Mesothelial cell of epicardium (in vitro differentiated cells): Measurements from ENCODE around the gene HTRA3. TPM values are rescaled to one million over a fixed set of nuclear protein-coding genes. Genes with fewer than 3 reads are reported as not detected.

ENCODE experiments used
- DNase-seq, 2 experiments: peaks; one replicate each; pipeline ENCODE4 v3.0.0; 2021; ENCODE audit warnings: low spot score in 2 of 2; ENCODE audit not compliant: unreplicated experiment in 2 of 2
- H3K27ac Mint-ChIP-seq: 2 replicates; pipeline ENCODE4 v1.8.0; 2021; ENCODE audit warnings: mixed read lengths
- H3K27me3 Mint-ChIP-seq: 2 replicates; pipeline ENCODE4 v1.8.0; 2021; ENCODE audit warnings: low read depth, mixed read lengths
- H3K36me3 Mint-ChIP-seq: 2 replicates; pipeline ENCODE4 v1.8.0; 2021; ENCODE audit warnings: mixed read lengths
- H3K4me1 Mint-ChIP-seq: 2 replicates; pipeline ENCODE4 v1.8.0; 2021; ENCODE audit warnings: mixed read lengths
- H3K4me3 Mint-ChIP-seq: 2 replicates; pipeline ENCODE4 v1.8.0; 2021; ENCODE audit warnings: mild to moderate bottlenecking, moderate library complexity, mixed read lengths
- H3K9me3 Mint-ChIP-seq: 2 replicates; pipeline ENCODE4 v1.8.0; 2021; ENCODE audit warnings: mixed read lengths
- CTCF ChIP-seq: fragments of 200-600 bp; sonication (generic); IDR thresholded peaks from one replicate; pipeline ENCODE4 v1.5.0; 2021; ENCODE audit warnings: antibody characterized with exemption; ENCODE audit not compliant: unreplicated experiment
- total RNA-seq: library from RNA; stranded (reverse); gene quantifications from 3 replicates; pipeline ENCODE4 v1.2.1, GENCODE V29; 2021

The HTRA3 gene
- total RNA-seq, 1 donor from 2014 or later: 26.2 TPM

- TF ChIP-seq CTCF: no peak
- Mint-ChIP-seq H3K27ac (no peak overlapping the region), H3K9me3 (no peaks in the 10 kb centered on the region), H3K4me3 (no peak overlapping the region), H3K36me3 (peaks cover 7% of the 10 kb centered on the region), H3K4me1 (no peaks in the 10 kb centered on the region), H3K27me3 (no peaks in the 10 kb centered on the region)
- no peak for DNase-seq
Observed at GRCh38 chr4:8232748-8233147, 36.8 kb upstream of the HTRA3 start.

- Mint-ChIP-seq H3K4me3 (no peak overlapping the region), H3K27ac (no peak overlapping the region), H3K27me3 (no peaks in the 10 kb centered on the region), H3K36me3 (peaks cover 7% of the 10 kb centered on the region), H3K4me1 (no peaks in the 10 kb centered on the region), H3K9me3 (no peaks in the 10 kb centered on the region)
- TF ChIP-seq CTCF: no peak
- DNase-seq: no peak
Observed at GRCh38 chr4:8233672-8234484, 35.7 kb upstream of the HTRA3 start.

DNA sequence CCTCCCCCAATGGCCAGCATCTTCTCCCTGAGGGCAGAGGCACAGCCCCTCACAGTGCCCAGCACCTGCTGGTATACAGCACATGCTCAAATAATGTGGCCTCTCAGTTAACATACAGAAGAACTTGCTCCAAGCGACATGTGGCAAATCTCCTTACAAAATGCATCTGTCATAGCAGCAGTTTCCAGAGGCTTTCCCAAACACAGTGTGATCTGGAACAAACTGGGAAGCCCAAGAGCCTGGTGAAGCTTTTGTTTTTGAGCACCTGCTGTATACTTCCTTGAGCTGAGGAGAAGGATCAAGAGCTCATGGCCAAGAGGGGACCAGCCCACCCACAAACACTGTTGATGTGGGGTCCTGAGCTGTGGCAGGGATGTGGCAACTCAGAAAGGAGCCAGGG is 34.8 kb upstream of the HTRA3 start:
- no peak for TF ChIP-seq CTCF
- Mint-ChIP-seq H3K4me3 (no peak overlapping the region), H3K27ac (no peak overlapping the region), H3K36me3 (peaks cover 7% of the 10 kb centered on the region), H3K4me1 (no peaks in the 10 kb centered on the region), H3K9me3 (no peaks in the 10 kb centered on the region), H3K27me3 (no peaks in the 10 kb centered on the region)
- DNase-seq: no peak

- H3K36me3 Mint-ChIP-seq: peaks cover 7% of the 10 kb centered on the region
- no peak for DNase-seq
- no peak overlapping the region for H3K27ac Mint-ChIP-seq
- H3K27me3 Mint-ChIP-seq: no peaks in the 10 kb centered on the region
- no peak overlapping the region for H3K4me3 Mint-ChIP-seq
- H3K4me1 Mint-ChIP-seq: no peaks in the 10 kb centered on the region
- H3K9me3 Mint-ChIP-seq: no peaks in the 10 kb centered on the region
- TF ChIP-seq CTCF: no peak
Observed at GRCh38 chr4:8235224-8235623, 34.3 kb upstream of the HTRA3 start.

DNA sequence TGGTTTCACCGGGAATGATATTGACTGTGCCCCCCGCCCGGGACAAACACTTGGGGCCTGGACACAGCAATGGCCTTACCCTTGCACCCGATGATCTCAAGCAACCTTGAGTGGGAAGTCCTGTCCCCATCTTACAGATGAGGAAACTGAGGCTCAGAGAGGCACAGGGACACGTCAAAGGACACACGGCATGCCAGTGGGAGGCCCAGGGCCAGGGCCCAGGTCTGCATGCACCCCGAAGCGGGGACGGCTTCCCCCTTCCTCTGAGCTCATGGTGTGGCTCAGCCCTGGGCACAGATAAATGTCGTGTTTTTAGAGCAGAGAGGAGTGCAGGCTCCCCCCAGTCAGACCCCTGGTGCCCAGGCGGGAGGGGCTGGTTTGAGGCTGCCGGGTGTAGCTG is 33.9 kb upstream of the HTRA3 start:
- no peak for DNase-seq
- H3K27ac Mint-ChIP-seq: no peak overlapping the region
- no peaks in the 10 kb centered on the region for H3K27me3 Mint-ChIP-seq
- H3K36me3 Mint-ChIP-seq: peaks cover 3% of the 10 kb centered on the region
- H3K9me3 Mint-ChIP-seq: no peaks in the 10 kb centered on the region
- no peak for TF ChIP-seq CTCF
- no peak overlapping the region for H3K4me3 Mint-ChIP-seq
- H3K4me1 Mint-ChIP-seq: no peaks in the 10 kb centered on the region
